Endodermal cell (in vitro differentiated cells): ENCODE measurements around the gene TP53I11. TPM values are rescaled to one million over a fixed set of nuclear protein-coding genes. Genes with fewer than 3 reads are reported as not detected.

Experiments used
- DNase-seq: peaks from one replicate; pipeline ENCODE4 v3.0.0-alpha.2; 2017
- H3K27ac ChIP-seq: 2 replicates; pipeline ENCODE4 v1.5.1; 2013; ENCODE audit warnings: mild to moderate bottlenecking, low read depth, low read length, moderate library complexity
- H3K27me3 ChIP-seq: 2 replicates; pipeline ENCODE4 v1.6.1; 2013; ENCODE audit warnings: mild to moderate bottlenecking, low read length, moderate library complexity; ENCODE audit not compliant: insufficient read depth, control insufficient read depth, poor library complexity, severe bottlenecking
- H3K36me3 ChIP-seq: 2 replicates; pipeline ENCODE4 v1.7.0; 2013; ENCODE audit warnings: mild to moderate bottlenecking, low read length, moderate library complexity; ENCODE audit not compliant: control insufficient read depth, insufficient read depth
- H3K4me1 ChIP-seq: one replicate; pipeline ENCODE4 v1.7.0; 2013; ENCODE audit warnings: low read length; ENCODE audit not compliant: control insufficient read depth, insufficient read depth
- H3K4me3 ChIP-seq: 2 replicates; pipeline ENCODE4 v1.5.1; 2013; ENCODE audit warnings: mild to moderate bottlenecking, low read length, moderate library complexity
- H3K9ac ChIP-seq: 2 replicates; pipeline ENCODE4 v1.6.1; 2013; ENCODE audit warnings: mild to moderate bottlenecking, low read length, moderate library complexity; ENCODE audit not compliant: poor library complexity, severe bottlenecking; ENCODE audit errors: extremely low read depth
- H3K9me3 ChIP-seq: 2 replicates; pipeline ENCODE4 v1.6.1; 2013; ENCODE audit warnings: mild to moderate bottlenecking, low read length, moderate library complexity; ENCODE audit not compliant: control insufficient read depth
- H3K27ac Mint-ChIP-seq: 2 replicates; pipeline ENCODE4 v1.8.0; 2020; ENCODE audit warnings: mixed read lengths
- H3K27me3 Mint-ChIP-seq: 2 replicates; pipeline ENCODE4 v1.8.0; 2021; ENCODE audit warnings: mild to moderate bottlenecking, mixed read lengths; ENCODE audit not compliant: insufficient read depth
- H3K36me3 Mint-ChIP-seq: 2 replicates; pipeline ENCODE4 v1.8.0; 2020; ENCODE audit warnings: low read depth, mixed read lengths
- H3K4me1 Mint-ChIP-seq: 2 replicates; pipeline ENCODE4 v1.8.0; 2020; ENCODE audit warnings: mixed read lengths
- H3K4me3 Mint-ChIP-seq: 2 replicates; pipeline ENCODE4 v1.8.0; 2020; ENCODE audit warnings: mild to moderate bottlenecking, moderate library complexity, mixed read lengths
- H3K9me3 Mint-ChIP-seq: 2 replicates; pipeline ENCODE4 v1.8.0; 2020; ENCODE audit warnings: mild to moderate bottlenecking, mixed read lengths
- WGBS, 2 experiments: methylation state at CpG; one replicate each; pipeline versions ENCODE4 v1.1.5 to v1.1.7; 2013; ENCODE audit warnings: missing lambda C conversion rate in 2 of 2, mixed read lengths in 1 of 2; ENCODE audit not compliant: insufficient coverage in 1 of 2, insufficient read length in 1 of 2; 5-methylcytosine and 5-hydroxymethylcytosine counted together
- long read RNA-seq, 4 experiments: library from polyadenylated mRNA in 2 of 4; library from RNA in 1 of 4; library from capped mRNA in 1 of 4; stranded (forward) in 3 of 4; unstranded in 1 of 4; transcript quantifications; one replicate each; pipeline ENCODE4 v2.0.0, GENCODE V29; 2020 to 2021; ENCODE audit warnings: inconsistent platforms in 1 of 4
- polyA plus RNA-seq, 2 experiments: library from polyadenylated mRNA; stranded (reverse); fragments of 50-300 nt; gene quantifications; one replicate each; pipeline ENCODE4 v1.2.3, GENCODE V29; 2013
- total RNA-seq, 2 donors: library from RNA; stranded (reverse); fragmentation: NEBNext Ultra II Directional in 1 of 2; extraction: Animal tissue kit (Norgen Biotek cat#: 25700) in 1 of 2; gene quantifications; 2 replicates in 1 of 2; 3 replicates in 1 of 2; pipeline ENCODE4 v1.2.1, GENCODE V29; 2021
- TF ChIP-seq, protein P1 (sequence below): fragments of 200-600 bp; sonication (generic); conservative IDR thresholded peaks from 2 replicates; pipeline ENCODE4 v1.5.0; 2021; ENCODE audit warnings: antibody characterized with exemption, mild to moderate bottlenecking

TP53I11 gene
- total RNA-seq, result 100 to 1,000 TPM; 136 to 203 TPM
- polyA plus RNA-seq (2013, experiment 1 of 2), result 94.6 TPM
- polyA plus RNA-seq (2013, experiment 2 of 2), result 91.2 TPM
- long read RNA-seq, experiment 1, transcript TP53I11-208 (7 exons, 2,647 nt), result major isoform, 10 of 43 reads
- long read RNA-seq, experiment 1, partial matches to known transcripts, result 8 of 43 reads
- long read RNA-seq, experiment 1, other reads (novel, unspliced or antisense), result 24 of 43 reads
- long read RNA-seq, experiment 2, transcript TP53I11-222 (7 exons, 3,567 nt), result minor isoform, 22 of 220 reads
- long read RNA-seq, experiment 2, transcript TP53I11-208 (7 exons, 2,647 nt), result major isoform, 104 of 220 reads
- long read RNA-seq, experiment 2, transcript TP53I11-212 (8 exons, 658 nt), result minor isoform, 10 of 220 reads
- long read RNA-seq, experiment 2, partial matches to known transcripts, result 11 of 220 reads
- long read RNA-seq, experiment 2, other reads (novel, unspliced or antisense), result 67 of 220 reads
- long read RNA-seq, experiment 3, transcript TP53I11-212 (8 exons, 658 nt), result minor isoform, 5 of 204 reads
- long read RNA-seq, experiment 3, transcript TP53I11-208 (7 exons, 2,647 nt), result major isoform, 30 of 204 reads
- long read RNA-seq, experiment 3, partial matches to known transcripts, result 2 of 204 reads
- long read RNA-seq, experiment 3, other reads (novel, unspliced or antisense), result 161 of 204 reads
- long read RNA-seq, experiment 4, partial matches to known transcripts, result 1 of 9 reads
- long read RNA-seq, experiment 4, other reads (novel, unspliced or antisense), result 7 of 9 reads

- H3K27ac Mint-ChIP-seq, result peak within 1 kb of the TSS; percentile 76
- no peaks in the 10 kb centered on the region for H3K27me3 Mint-ChIP-seq
- H3K4me3 Mint-ChIP-seq, result peak within 1 kb of the TSS; percentile 81
- Histone ChIP-seq H3K9ac (peak within 1 kb of the TSS; percentile 82), H3K36me3 (peaks cover 27% of the 10 kb centered on the region), H3K9me3 (no peaks in the 10 kb centered on the region), H3K4me3 (peak within 1 kb of the TSS; percentile 86), H3K27ac (peak within 1 kb of the TSS; percentile 82), H3K27me3 (no peaks in the 10 kb centered on the region), H3K4me1 (peaks cover 19% of the 10 kb centered on the region)
- H3K9me3 Mint-ChIP-seq, result no peaks in the 10 kb centered on the region
- DNase-seq, result peak; percentile 88
- peaks cover 40% of the 10 kb centered on the region for H3K4me1 Mint-ChIP-seq
- 12 to 28% methylated on average over 22 to 83 of the region's 83 CpGs for WGBS, 2 experiments
- peaks cover 12% of the 10 kb centered on the region for H3K36me3 Mint-ChIP-seq
- TF ChIP-seq, protein P1, sequence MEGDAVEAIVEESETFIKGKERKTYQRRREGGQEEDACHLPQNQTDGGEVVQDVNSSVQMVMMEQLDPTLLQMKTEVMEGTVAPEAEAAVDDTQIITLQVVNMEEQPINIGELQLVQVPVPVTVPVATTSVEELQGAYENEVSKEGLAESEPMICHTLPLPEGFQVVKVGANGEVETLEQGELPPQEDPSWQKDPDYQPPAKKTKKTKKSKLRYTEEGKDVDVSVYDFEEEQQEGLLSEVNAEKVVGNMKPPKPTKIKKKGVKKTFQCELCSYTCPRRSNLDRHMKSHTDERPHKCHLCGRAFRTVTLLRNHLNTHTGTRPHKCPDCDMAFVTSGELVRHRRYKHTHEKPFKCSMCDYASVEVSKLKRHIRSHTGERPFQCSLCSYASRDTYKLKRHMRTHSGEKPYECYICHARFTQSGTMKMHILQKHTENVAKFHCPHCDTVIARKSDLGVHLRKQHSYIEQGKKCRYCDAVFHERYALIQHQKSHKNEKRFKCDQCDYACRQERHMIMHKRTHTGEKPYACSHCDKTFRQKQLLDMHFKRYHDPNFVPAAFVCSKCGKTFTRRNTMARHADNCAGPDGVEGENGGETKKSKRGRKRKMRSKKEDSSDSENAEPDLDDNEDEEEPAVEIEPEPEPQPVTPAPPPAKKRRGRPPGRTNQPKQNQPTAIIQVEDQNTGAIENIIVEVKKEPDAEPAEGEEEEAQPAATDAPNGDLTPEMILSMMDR, result peak; percentile 99
These were observed at the start of gene TP53I11 for GRCh38 chr11:44950625-44951476. TP53I11 (minus strand) TSS chr11:44950883; CDS start chr11:44938335, 12,548 bp downstream.

DNA sequence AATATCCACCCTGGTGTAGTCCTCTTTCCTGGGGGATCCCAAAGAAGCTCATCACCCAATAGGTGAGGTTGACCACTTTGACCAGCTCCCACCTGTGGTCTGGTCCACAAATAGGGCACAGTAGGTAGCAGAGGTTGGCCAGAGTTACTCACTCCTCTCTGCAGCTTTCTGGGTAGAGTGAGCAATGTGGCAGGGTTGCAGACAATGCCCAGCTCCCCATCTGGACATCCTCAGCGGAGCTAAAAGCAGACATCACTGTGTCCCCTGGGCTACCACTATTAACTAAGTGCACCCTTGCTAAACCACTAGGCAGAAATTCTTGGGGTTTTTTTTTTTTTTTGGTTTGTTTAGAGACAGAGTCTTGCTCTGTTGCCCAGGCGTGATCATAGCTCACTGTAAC lies 48.4 kb upstream of the TP53I11 start:
- Histone ChIP-seq H3K27ac (no peak overlapping the region), H3K9ac (no peak overlapping the region), H3K27me3 (no peaks in the 10 kb centered on the region), H3K36me3 (no peaks in the 10 kb centered on the region), H3K9me3 (no peaks in the 10 kb centered on the region), H3K4me3 (no peak overlapping the region), H3K4me1 (peaks cover 25% of the 10 kb centered on the region)
- H3K4me3 Mint-ChIP-seq, result no peak overlapping the region
- H3K4me1 Mint-ChIP-seq, result peaks cover 35% of the 10 kb centered on the region
- TF ChIP-seq, protein P1, result no peak
- WGBS, 2 experiments, result 88 to 100% methylated on average over 2 of the region's 2 CpGs
- no peaks in the 10 kb centered on the region for H3K9me3 Mint-ChIP-seq
- no peak overlapping the region for H3K27ac Mint-ChIP-seq
- H3K36me3 Mint-ChIP-seq, result no peaks in the 10 kb centered on the region
- no peaks in the 10 kb centered on the region for H3K27me3 Mint-ChIP-seq
- DNase-seq, result peak; percentile 30

DNA sequence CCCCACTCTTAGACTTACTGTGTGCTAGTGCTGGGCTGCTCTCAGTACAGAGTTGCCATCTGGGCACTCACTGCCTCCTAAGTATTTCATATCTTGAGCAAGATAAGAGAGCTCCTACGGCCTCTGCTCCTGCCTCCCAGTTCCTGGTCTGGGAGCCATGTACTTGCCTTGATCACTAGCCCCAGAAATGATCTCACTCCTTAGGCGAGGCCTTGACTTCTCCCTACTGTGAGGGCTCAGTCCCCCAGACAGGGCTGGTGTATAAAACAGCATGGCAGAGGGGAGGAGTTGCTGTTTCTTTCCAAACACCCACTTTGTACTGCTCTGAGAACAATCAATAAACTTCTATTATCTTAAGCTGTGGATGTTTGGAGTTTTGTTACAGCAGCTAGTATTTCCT lies 47.4 kb upstream of the TP53I11 start:
- TF ChIP-seq, protein P1, result no peak
- no peaks in the 10 kb centered on the region for H3K36me3 ChIP-seq
- Mint-ChIP-seq H3K4me3 (no peak overlapping the region), H3K9me3 (no peaks in the 10 kb centered on the region), H3K4me1 (peaks cover 44% of the 10 kb centered on the region), H3K27ac (no peak overlapping the region), H3K36me3 (no peaks in the 10 kb centered on the region), H3K27me3 (no peaks in the 10 kb centered on the region)
- H3K9ac ChIP-seq, result no peak overlapping the region
- no peak overlapping the region for H3K27ac ChIP-seq
- no peaks in the 10 kb centered on the region for H3K27me3 ChIP-seq
- no peak overlapping the region for H3K4me3 ChIP-seq
- peaks cover 25% of the 10 kb centered on the region for H3K4me1 ChIP-seq
- DNase-seq, result peak; percentile 39
- H3K9me3 ChIP-seq, result no peaks in the 10 kb centered on the region
- 74 to 100% methylated on average over 1 to 2 of the region's 2 CpGs for WGBS, 2 experiments
